Aorta (tissue), 5 donors: ENCODE data around the gene TMTC2. TPM values are rescaled to one million over a fixed set of nuclear protein-coding genes. Genes with fewer than 3 reads are reported as not detected.

Experiments
- ATAC-seq: fragments of 200-7000 bp; cut with Tn5 transposase; one replicate; pipeline ENCODE4 v1.9.1; 2022; ENCODE audit warnings: moderate library complexity; ENCODE audit not compliant: low FRiP score
- DNase-seq, 2 donors: peaks; one replicate each; pipeline ENCODE4 v3.0.0-alpha.2; 2020
- H3K27ac ChIP-seq, 2 donors: one replicate each; pipeline ENCODE4 v1.5.1; 2013; ENCODE audit warnings: low read length in 2 of 2, mild to moderate bottlenecking in 2 of 2, moderate library complexity in 2 of 2, control low read depth in 1 of 2, inconsistent platforms in 1 of 2, low read depth in 1 of 2
- H3K27me3 ChIP-seq, 2 donors: one replicate each; pipeline ENCODE4 v1.6.1; 2013; ENCODE audit warnings: control low read depth in 1 of 2, low read length in 1 of 2, mild to moderate bottlenecking in 1 of 2, moderate library complexity in 1 of 2; ENCODE audit not compliant: insufficient read depth in 2 of 2, control insufficient read depth in 1 of 2
- H3K36me3 ChIP-seq, 2 donors: one replicate each; pipeline ENCODE4 v1.6.1; 2013; ENCODE audit warnings: control low read depth in 1 of 2, low read length in 1 of 2, mild to moderate bottlenecking in 1 of 2; ENCODE audit not compliant: insufficient read depth in 2 of 2, control insufficient read depth in 1 of 2
- H3K4me1 ChIP-seq, 2 donors: one replicate each; pipeline ENCODE4 v1.6.1; 2013; ENCODE audit warnings: low read length in 2 of 2, control low read depth in 1 of 2, mild to moderate bottlenecking in 1 of 2, moderate library complexity in 1 of 2; ENCODE audit not compliant: insufficient read depth in 2 of 2, control insufficient read depth in 1 of 2
- H3K4me3 ChIP-seq, 2 donors: one replicate each; pipeline ENCODE4 v1.5.1; 2013; ENCODE audit warnings: low read length in 2 of 2, control low read depth in 1 of 2, mild to moderate bottlenecking in 1 of 2
- H3K9me3 ChIP-seq: one replicate; pipeline ENCODE4 v1.6.1; 2013; ENCODE audit warnings: mild to moderate bottlenecking, low read length; ENCODE audit not compliant: control insufficient read depth
- WGBS, 2 donors: extraction: QIAGEN DNeasy Blood & Tissue Kit; methylation state at CpG; one replicate each; pipeline ENCODE4 v1.1.7; 2013; 5-methylcytosine and 5-hydroxymethylcytosine counted together
- intact Hi-C, 2 donors: fragments of 100-400 bp; cut with DNase I; formaldehyde crosslinking; loops; one replicate each; pipeline versions ENCODE4 v1.14.2 to v1.15.0; 2022
- polyA plus RNA-seq, 2 donors: library from polyadenylated mRNA; stranded (reverse); fragments of 200-250 nt; gene quantifications; one replicate each; pipeline ENCODE4 v1.2.3, GENCODE V29; 2013
- total RNA-seq, 2 donors: library from RNA; stranded (reverse); fragmentation: NEBNext Ultra II Directional; extraction: Animal tissue kit (Norgen Biotek cat#: 25700); gene quantifications; one replicate each; pipeline ENCODE4 v1.2.1, GENCODE V29; 2021
- donor health status: healthy with polysubstance abuse.
- donor health status: Bipolar disorder and iron deficiency.
- donor health status: DM: no; HTN: no; CAD: no.
- donor health status: DM: no; HTN: no; CAD: no.
- donor health status: DM: yes; HTN: yes; CAD: no.

TMTC2 gene
- total and polyA plus RNA-seq, 4 donors, result 0.50 to 10.9 (median 3.7) TPM

- no peak for ATAC-seq
- Histone ChIP-seq H3K27me3 (no peaks in the 10 kb centered on the region), H3K27ac (no peak overlapping the region), H3K4me3 (no peak overlapping the region), H3K9me3 (no peaks in the 10 kb centered on the region), H3K36me3 (no peaks in the 10 kb centered on the region), H3K4me1 (no peaks in the 10 kb centered on the region)
- no peak for DNase-seq
- intact Hi-C loops, result no loop called here
- WGBS, 2 donors, result 94 to 96% methylated on average over 3 of the region's 3 CpGs
Observed at GRCh38 chr12:82848845-82849244, 162.1 kb downstream of the TMTC2 start.

DNA sequence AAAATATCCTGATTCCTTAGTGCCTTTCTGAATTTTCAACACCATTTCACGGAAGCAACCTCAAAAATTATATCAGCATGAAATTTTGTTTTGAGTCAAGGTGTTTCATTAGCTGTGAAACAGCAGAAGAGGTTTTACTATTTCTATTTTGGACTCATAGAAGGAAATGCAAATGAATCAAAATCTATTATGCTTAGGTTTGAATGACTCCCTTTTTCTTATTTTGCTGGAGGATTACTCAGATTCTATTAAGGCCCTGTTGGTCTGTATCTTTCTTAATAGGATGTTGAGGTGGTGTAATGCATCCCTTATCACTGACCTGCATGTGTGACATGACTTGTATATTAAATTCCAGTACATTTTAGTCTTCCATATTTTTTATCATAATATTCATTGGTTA, 165.8 kb downstream of the TMTC2 start:
- Histone ChIP-seq H3K4me3 (no peak overlapping the region), H3K27me3 (no peaks in the 10 kb centered on the region), H3K4me1 (no peaks in the 10 kb centered on the region), H3K9me3 (no peaks in the 10 kb centered on the region), H3K36me3 (no peaks in the 10 kb centered on the region), H3K27ac (no peak overlapping the region)
- ATAC-seq (no peak), DNase-seq (no peak)
- WGBS, 2 donors, result 97% methylated on average over 1 of the region's 1 CpG
- intact Hi-C loops, result no loop called here

- ATAC-seq, result no peak
- no peak for DNase-seq
- Histone ChIP-seq H3K27me3 (no peaks in the 10 kb centered on the region), H3K4me3 (no peak overlapping the region), H3K4me1 (no peaks in the 10 kb centered on the region), H3K27ac (no peak overlapping the region), H3K36me3 (no peaks in the 10 kb centered on the region), H3K9me3 (no peaks in the 10 kb centered on the region)
- intact Hi-C loops, result no loop called here
Observed at GRCh38 chr12:82855872-82856271, 169.2 kb downstream of the TMTC2 start.

DNA sequence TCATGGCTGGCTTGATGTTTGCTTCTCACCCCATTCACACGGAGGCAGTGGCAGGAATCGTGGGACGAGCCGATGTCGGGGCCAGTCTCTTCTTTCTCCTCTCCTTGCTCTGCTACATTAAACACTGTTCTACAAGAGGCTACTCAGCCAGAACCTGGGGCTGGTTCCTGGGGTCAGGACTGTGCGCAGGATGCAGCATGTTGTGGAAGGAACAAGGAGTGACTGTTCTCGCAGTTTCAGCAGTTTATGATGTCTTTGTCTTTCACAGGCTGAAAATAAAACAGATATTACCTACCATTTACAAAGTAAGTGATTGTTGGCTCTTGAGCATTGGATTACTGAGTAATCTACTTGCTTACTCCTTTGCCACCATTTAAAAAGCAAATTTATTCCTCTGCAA, 170.6 kb downstream of the TMTC2 start:
- no peaks in the 10 kb centered on the region for H3K4me1 ChIP-seq
- no peak overlapping the region for H3K4me3 ChIP-seq
- ATAC-seq (no peak), DNase-seq (no peak)
- no peaks in the 10 kb centered on the region for H3K27me3 ChIP-seq
- no peaks in the 10 kb centered on the region for H3K36me3 ChIP-seq
- intact Hi-C loops, result no loop called here
- WGBS, 2 donors, result 89 to 96% methylated on average over 7 of the region's 7 CpGs
- H3K9me3 ChIP-seq, result no peaks in the 10 kb centered on the region
- H3K27ac ChIP-seq, result no peak overlapping the region

DNA sequence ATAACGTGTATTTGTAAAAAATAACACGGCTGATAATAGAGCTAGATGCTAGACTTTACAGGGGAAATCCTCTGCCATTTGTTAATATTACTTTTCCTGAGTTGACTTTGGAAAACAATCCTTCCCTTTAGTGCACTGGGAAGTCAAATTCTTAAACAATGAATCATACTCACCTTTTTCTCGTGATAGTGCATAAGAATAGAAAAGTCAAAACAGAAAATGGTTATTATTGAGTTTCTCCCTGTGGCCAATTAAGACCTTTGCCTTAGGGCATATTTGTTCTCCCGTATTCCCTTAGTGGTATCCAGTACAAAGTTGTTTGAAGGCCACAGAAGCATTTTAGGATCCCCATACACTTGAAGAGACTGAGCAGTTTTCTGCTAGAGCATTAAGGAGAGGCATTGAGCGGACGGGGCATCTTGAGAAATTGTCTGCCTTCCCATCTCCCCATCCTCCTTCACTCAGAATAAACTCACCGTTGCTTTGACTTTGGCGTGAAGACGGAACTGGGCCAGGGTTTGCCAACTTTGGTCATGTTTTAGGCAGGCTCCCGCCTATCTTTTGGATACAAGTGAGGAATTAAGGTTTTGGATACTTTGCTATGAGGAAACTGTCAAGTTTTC, 171.3 kb downstream of the TMTC2 start:
- no peaks in the 10 kb centered on the region for H3K36me3 ChIP-seq

DNA sequence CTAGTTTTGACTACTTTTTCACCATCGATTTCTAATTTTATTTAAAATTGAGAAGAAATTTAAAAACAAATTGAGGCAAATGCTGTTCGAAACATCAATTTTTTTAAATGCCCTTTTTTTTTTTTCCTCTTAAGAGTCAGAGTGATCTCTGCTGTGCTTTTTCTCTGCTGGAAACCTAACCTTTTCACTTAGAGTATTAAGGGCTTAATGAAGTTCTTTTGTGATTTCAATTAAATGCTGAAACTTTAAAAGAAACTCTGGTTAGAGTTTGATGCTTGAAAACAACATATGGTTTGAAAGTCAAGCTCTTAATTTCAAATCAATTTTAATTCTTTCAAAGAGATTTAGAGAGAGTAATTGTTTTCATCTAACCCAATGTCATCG, 171.8 kb downstream of the TMTC2 start:
- WGBS, 2 donors, result 91 to 94% methylated on average over 3 of the region's 3 CpGs
- DNase-seq, result no peak
- Histone ChIP-seq H3K27ac (no peak overlapping the region), H3K4me3 (no peak overlapping the region), H3K9me3 (no peaks in the 10 kb centered on the region), H3K36me3 (no peaks in the 10 kb centered on the region), H3K27me3 (no peaks in the 10 kb centered on the region), H3K4me1 (no peaks in the 10 kb centered on the region)
- no peak for ATAC-seq
- intact Hi-C loops, result no loop called here

More for the DNA sequence above, 171.3 kb downstream of the TMTC2 start:
- intact Hi-C loops, result no loop called here
- H3K4me1 ChIP-seq, result no peaks in the 10 kb centered on the region
- WGBS, 2 donors, result 67 to 74% methylated on average over 10 of the region's 10 CpGs
- DNase-seq (no peak), ATAC-seq (no peak)
- no peak overlapping the region for H3K4me3 ChIP-seq
- no peaks in the 10 kb centered on the region for H3K9me3 ChIP-seq
- no peak overlapping the region for H3K27ac ChIP-seq
- no peaks in the 10 kb centered on the region for H3K27me3 ChIP-seq

DNA sequence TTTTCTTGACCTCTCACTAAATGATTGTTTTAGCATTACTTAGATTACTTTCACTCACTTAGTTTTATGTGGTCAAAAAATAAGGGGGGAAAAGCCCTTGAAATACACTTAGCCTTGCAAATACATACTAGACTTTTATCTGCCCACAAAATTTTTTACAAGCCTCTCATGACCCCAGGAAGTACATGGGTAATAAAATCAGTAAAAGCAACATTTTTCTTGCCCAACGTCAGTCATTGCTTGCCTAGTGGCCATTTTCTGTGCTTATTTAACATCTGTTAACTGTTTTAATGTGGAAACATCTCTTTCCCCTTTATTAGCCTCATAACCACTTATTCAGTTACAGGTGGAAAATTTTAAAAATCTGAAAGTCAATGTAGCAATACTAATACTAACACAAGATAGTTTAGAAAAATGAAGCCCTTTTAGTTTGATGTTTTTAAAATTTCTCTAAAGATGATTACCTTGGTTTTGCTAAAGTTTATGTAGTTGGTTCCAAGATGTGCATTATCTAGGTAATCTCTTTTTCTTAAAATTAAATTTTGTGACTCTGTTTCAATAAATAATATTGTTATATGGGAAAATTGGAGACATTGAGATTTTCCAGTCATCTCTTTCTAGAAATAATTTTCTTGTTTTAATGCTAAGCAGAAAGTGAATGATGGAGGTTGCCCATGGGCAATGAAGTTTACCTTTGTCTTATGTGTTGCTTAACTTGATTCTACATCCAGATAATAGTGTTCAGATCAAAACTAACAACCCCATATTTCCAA, 175.5 kb downstream of the TMTC2 start:
- ATAC-seq (no peak), DNase-seq (no peak)
- WGBS, 2 donors, result 9 to 14% methylated on average over 1 of the region's 1 CpG
- Histone ChIP-seq H3K27ac (no peak overlapping the region), H3K4me3 (no peak overlapping the region), H3K4me1 (no peaks in the 10 kb centered on the region), H3K9me3 (no peaks in the 10 kb centered on the region), H3K27me3 (no peaks in the 10 kb centered on the region), H3K36me3 (no peaks in the 10 kb centered on the region)
- intact Hi-C loops, result no loop called here

DNA sequence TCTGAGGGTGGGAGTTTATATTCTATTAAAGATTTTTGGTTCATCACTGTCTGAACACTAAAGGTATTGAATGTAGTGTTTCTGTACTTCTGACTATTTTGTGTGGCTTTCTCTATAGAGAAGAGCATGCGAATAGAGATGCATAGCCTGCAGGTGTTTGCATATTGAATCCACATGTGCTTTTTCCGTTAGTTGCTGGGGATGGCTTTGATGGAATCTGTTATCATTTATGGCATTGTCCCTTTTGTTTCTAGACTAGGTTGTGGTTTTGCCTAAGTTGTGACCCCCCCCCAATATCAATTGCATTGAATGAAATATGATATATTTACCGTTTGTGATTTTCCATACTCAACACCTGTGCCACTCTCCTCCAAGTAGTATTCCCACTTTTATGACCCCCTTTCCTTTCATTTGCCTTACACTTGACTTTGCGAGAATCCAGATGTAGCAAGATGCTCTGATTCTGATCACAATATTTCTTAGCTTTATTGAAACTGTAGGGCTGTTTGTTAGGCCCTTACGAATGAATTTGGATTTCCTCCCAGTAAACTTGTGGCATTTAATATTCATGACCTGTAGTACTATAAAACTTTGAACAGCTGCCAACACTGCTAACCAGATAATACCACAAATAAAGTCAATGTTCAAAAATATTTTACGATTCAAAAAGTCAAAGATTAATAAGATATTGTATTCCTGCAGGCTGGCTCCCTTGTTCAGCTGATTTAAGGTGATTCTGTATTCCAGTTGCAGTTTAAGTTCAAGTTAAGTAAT, 176.4 kb downstream of the TMTC2 start:
- ATAC-seq (no peak), DNase-seq (no peak)
- no peak overlapping the region for H3K4me3 ChIP-seq
- no peaks in the 10 kb centered on the region for H3K9me3 ChIP-seq
- H3K36me3 ChIP-seq, result no peaks in the 10 kb centered on the region
- H3K27ac ChIP-seq, result no peak overlapping the region
- intact Hi-C loops, result no loop called here
- H3K4me1 ChIP-seq, result no peaks in the 10 kb centered on the region
- whole genome bisulfite sequencing, 2 donors, result 93% methylated on average over 6 of the region's 6 CpGs
- no peaks in the 10 kb centered on the region for H3K27me3 ChIP-seq
